ENCODE data around the gene ADGRD1. TPM values are rescaled to one million over a fixed set of nuclear protein-coding genes. Genes with fewer than 3 reads are reported as not detected.

ADGRD1 gene
- polyA plus RNA-seq, 1 experiment, result 68.5 TPM

DNA sequence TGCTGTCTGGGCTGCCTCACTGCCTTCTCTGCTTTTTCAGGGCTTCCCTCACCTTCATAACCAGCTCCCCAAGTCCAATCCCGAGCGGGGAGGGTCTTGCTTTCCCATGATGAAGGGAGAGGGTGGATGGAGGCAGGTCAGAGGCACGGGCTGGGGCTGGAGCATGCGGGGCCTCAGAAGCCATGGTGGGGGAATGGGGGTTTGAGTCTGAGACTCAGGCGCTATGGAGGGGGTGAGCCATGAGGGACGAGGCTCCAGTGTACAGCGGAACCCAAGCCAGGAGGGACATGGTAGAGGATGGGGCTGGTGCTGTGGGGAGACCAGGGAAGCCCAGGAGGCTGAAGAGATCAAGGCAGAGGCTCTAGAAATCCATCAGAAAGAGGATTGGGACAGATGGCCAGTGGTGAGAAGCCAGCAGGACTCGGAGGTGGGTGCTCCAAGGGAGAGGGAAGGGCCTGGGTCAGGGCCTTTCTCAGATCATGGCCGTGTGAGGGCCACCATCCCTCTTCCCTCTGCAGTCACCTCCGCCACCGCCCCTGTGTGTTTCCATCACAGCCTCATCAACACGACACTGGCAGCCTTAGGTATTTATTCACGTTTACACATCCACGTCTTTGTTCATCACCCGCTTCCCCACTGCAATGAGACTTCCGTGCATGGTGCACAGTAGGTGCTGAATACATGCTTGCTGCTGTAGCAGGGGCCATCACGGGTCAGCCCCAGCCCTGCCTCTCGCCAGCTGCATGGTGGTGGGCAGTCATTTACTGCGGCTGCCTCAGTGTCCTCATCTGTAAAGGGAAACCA lies 144.7 kb downstream of the ADGRD1 start:
- H3K36me3 ChIP-seq (ENCODE audit: control insufficient read depth, insufficient read depth, low read length), result no peaks in the 10 kb centered on the region
- no peaks in the 10 kb centered on the region for H3K27me3 ChIP-seq (ENCODE audit: control insufficient read depth, insufficient read depth, low read length)
- ChIA-PET CTCF (no interaction called here), POLR2A (no interaction called here)
- DNase-seq (ENCODE audit: low read depth), result no peak
- H3K4me3 ChIP-seq (ENCODE audit: low read depth, low read length), result no peak overlapping the region
- TF ChIP-seq, protein P1, sequence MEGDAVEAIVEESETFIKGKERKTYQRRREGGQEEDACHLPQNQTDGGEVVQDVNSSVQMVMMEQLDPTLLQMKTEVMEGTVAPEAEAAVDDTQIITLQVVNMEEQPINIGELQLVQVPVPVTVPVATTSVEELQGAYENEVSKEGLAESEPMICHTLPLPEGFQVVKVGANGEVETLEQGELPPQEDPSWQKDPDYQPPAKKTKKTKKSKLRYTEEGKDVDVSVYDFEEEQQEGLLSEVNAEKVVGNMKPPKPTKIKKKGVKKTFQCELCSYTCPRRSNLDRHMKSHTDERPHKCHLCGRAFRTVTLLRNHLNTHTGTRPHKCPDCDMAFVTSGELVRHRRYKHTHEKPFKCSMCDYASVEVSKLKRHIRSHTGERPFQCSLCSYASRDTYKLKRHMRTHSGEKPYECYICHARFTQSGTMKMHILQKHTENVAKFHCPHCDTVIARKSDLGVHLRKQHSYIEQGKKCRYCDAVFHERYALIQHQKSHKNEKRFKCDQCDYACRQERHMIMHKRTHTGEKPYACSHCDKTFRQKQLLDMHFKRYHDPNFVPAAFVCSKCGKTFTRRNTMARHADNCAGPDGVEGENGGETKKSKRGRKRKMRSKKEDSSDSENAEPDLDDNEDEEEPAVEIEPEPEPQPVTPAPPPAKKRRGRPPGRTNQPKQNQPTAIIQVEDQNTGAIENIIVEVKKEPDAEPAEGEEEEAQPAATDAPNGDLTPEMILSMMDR (IDR thresholded peaks at IDR 0.05; ENCODE audit: insufficient read depth, low read depth, low read length), result no peak

DNA sequence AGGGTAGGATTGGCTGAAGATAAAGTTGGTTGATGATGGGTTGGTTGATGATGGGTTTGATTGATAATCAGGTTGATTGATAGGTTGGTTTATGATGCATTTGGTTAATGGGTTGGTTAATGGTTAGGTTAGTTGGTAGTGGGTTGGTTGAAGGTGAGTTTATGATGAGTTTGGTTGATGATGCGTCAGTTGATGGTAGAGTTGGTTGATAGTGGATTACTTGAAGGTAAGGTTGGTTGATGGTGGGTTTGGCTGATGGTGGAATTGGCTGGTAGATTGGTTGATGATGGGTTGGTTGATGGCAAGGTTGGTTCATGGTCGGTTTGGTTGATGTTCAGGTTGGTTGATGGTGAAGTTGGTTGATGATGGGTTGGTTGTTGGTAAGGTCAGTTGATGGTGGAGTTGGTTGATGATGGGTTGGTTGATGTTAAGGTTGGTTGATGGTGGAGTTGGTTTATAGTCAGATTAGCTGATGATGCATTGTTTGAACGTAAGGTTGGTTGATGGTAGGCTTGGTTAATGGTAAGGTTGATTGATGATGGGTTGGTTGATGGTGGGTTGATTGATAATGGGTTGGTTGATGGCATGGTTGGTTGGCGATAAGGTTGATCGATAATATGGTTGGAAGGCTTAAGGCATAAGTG lies 146.4 kb downstream of the ADGRD1 start:
- TF ChIP-seq, protein P1 (IDR thresholded peaks at IDR 0.05; ENCODE audit: insufficient read depth, low read depth, low read length), result no peak
- POLR2A ChIA-PET, result no interaction called here
- Histone ChIP-seq H3K27me3 (ENCODE audit: control insufficient read depth, insufficient read depth, low read length) (no peaks in the 10 kb centered on the region), H3K4me3 (ENCODE audit: low read depth, low read length) (no peak overlapping the region), H3K36me3 (ENCODE audit: control insufficient read depth, insufficient read depth, low read length) (no peaks in the 10 kb centered on the region)
- CTCF ChIA-PET, result interaction anchor here (0.7 to 2.2 kb wide), 2 partner anchors 32 to 730 kb away, joined by 3 to 5 read pairs; no protein-coding TSS in a partner anchor
- no peak for DNase-seq (ENCODE audit: low read depth)

DNA sequence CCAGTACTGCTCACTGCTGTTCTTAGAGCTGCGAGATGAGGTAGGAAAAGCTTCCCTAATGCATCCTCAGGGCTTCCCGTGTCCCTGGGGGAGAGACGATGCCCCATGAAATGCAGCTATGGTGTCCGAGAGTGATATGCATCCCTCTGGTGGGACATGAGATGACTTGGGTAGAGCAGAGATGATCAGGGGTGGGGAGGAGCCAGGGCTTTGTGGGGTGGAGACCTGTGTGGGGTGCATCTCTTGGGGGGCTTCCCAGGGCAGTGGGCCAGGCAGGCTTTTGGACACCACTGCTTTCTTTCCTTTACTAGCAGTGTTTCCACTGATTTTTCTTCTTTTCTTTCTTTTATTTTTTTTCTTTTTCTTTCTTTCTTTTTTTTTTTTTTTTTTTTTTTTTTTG lies 147.3 kb downstream of the ADGRD1 start:
- DNase-seq (ENCODE audit: low read depth), result no peak
- peaks cover 5% of the 10 kb centered on the region for H3K36me3 ChIP-seq (ENCODE audit: control insufficient read depth, insufficient read depth, low read length)
- CTCF ChIA-PET, result interaction anchor here (0.9 to 2.2 kb wide), 2 partner anchors 12 to 31 kb away, joined by 4 to 5 read pairs; no protein-coding TSS in a partner anchor

DNA sequence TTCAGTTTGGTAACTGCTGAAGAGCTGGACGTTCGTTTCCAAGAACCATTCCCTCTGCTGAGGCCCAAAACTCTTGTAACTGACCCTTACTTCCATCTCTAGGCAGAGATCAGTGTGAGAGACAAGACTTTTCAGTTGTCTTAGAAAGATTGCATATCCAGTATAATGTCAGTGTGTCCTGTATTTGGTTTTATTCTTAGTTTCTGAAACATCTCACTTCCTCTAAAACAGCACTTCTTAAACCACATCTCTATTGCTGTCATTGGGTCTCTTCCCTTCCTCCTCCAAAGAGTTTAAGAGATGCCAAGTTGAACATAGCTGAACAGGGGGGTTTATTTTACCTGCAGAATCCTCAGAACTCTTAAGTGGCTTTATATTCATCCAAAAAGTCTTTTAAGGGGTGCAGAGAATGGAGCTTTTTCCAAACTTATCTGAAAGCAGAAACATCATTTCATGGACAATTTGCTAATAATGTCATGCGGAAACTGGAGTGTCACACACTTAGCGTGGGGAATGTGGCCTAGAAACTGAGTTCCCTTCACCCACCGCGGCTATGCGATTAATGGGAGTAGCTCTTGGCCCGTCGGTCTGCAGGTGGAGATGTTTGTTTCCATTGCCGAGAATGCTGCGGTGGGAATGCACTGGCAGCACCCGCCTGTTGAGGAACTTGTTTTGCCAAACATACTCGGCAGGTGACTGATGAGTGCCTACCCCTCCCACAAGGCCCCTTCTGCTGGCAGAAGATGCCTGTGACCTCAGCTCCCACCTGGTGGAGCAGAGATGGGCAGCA lies 148.2 kb downstream of the ADGRD1 start:
- Histone ChIP-seq H3K4me3 (ENCODE audit: low read depth, low read length) (no peak overlapping the region), H3K36me3 (ENCODE audit: control insufficient read depth, insufficient read depth, low read length) (peaks cover 6% of the 10 kb centered on the region), H3K27me3 (ENCODE audit: control insufficient read depth, insufficient read depth, low read length) (no peaks in the 10 kb centered on the region)
- DNase-seq (ENCODE audit: low read depth), result no peak
- ChIA-PET POLR2A (no interaction called here), CTCF (interaction anchor here (0.9 to 2.2 kb wide), 2 partner anchors 11 to 30 kb away, joined by 4 to 5 read pairs; no protein-coding TSS in a partner anchor)
- TF ChIP-seq, protein P1 (IDR thresholded peaks at IDR 0.05; ENCODE audit: insufficient read depth, low read depth, low read length), result no peak

More for the DNA sequence above, 147.3 kb downstream of the ADGRD1 start:
- POLR2A ChIA-PET, result no interaction called here
- H3K4me3 ChIP-seq (ENCODE audit: low read depth, low read length), result no peak overlapping the region
- TF ChIP-seq, protein P1 (IDR thresholded peaks at IDR 0.05; ENCODE audit: insufficient read depth, low read depth, low read length), result no peak
- H3K27me3 ChIP-seq (ENCODE audit: control insufficient read depth, insufficient read depth, low read length), result no peaks in the 10 kb centered on the region
